ENCODE data around the gene DCAF10.
"Not testable (repeated sequence)": the region's sequence is repeated elsewhere in the genome, so short reads cannot be mapped to it uniquely, and the experiment has no call there.

DCAF10 gene

DNA sequence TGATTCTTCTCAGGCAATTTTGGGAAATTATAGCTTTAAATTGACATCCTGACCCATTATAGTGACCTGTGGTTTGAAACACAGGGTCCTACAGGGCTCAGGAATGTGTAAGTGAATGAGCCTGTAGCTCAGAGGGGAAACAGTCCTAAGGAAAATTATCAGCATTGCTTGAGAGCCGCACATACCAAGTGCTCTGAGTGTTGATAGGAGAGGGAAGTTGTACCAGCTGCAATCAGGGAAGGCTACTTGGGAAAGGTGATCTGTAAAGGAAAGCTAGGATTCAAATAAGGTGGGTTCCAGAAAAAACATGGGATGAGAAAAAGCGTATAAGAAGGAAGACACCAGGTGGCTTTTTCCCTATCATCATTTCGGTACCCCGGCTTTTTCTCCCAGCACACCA, 107.7 kb downstream of the DCAF10 start:
- H3K4me1 ChIP-seq: peaks cover 10 to 41% (median 24%) of the 10 kb centered on the region in 10 experiments
- peak overlapping the region in 9 of 11 experiments; percentile 15 to 75 (median 69); a peak in 14 of 22 replicates for H3K4me2 ChIP-seq
- H3K36me3 ChIP-seq: no peaks in the 10 kb centered on the region
- no peak for TF ChIP-seq Cebpa-rat (IDR thresholded peaks at IDR 0.05)
- H4K20me1 ChIP-seq: peaks cover 0 to 5% (median 0%) of the 10 kb centered on the region in 11 experiments; a peak in 3 of 22 replicates
- H3K9me3 ChIP-seq (replicated peaks in 1 of 11): no peaks in the 10 kb centered on the region
- H3K9ac ChIP-seq: peak overlapping the region in 3 of 11 experiments; percentile 4 to 36 (median 19); a peak in 2 of 22 replicates
- no peak overlapping the region for H3K4me3 ChIP-seq
- no peaks in the 10 kb centered on the region for H3K27me3 ChIP-seq
- H3K27ac ChIP-seq: peak overlapping the region in 6 of 11 experiments; percentile 0 to 69 (median 46); a peak in 8 of 22 replicates

DNA sequence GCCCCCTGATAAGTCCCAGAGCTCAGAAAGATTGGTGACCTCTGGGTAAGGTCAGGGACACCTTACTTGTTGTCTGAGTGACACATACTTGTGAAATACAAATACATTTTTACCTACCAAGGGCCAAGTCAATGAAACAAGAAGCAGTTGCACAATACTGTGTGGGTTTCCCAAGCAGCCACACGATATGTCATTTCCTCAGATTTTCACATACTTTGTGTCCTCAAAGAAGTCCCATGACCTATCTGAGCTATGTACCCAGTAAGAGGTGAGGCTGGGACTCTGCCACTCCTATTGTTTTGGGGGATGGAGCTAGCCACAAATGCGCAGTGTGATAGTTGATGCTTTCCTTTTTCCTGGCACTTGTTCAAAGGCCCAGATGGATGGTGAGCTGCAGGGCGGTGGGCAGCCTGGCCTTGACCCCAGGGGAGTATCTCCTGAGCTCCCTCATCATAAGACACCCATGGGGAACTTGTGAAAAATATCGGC, 108.1 kb downstream of the DCAF10 start:
- H4K20me1 ChIP-seq: peaks cover 0 to under 1% (median 0%) of the 10 kb centered on the region in 11 experiments; a peak in 1 of 22 replicates
- TF ChIP-seq Cebpa-rat (IDR thresholded peaks at IDR 0.05): peak in 10 of 11 experiments; percentile 22 to 85 (median 68); a peak in 17 of 22 replicates
- H3K4me3 ChIP-seq: no peak overlapping the region
- H3K27ac ChIP-seq: peak overlapping the region in 8 of 11 experiments; percentile 3 to 69 (median 42); a peak in 13 of 22 replicates
- H3K36me3 ChIP-seq: no peaks in the 10 kb centered on the region
- no peaks in the 10 kb centered on the region for H3K27me3 ChIP-seq
- H3K9ac ChIP-seq: peak overlapping the region in 2 of 11 experiments; percentile 30 to 36; a peak in 3 of 22 replicates
- peak overlapping the region in 9 of 11 experiments; percentile 15 to 75 (median 69); a peak in 15 of 22 replicates for H3K4me2 ChIP-seq
- peaks cover 10 to 42% (median 25%) of the 10 kb centered on the region in 10 experiments for H3K4me1 ChIP-seq
- H3K9me3 ChIP-seq (replicated peaks in 1 of 11): no peaks in the 10 kb centered on the region

DNA sequence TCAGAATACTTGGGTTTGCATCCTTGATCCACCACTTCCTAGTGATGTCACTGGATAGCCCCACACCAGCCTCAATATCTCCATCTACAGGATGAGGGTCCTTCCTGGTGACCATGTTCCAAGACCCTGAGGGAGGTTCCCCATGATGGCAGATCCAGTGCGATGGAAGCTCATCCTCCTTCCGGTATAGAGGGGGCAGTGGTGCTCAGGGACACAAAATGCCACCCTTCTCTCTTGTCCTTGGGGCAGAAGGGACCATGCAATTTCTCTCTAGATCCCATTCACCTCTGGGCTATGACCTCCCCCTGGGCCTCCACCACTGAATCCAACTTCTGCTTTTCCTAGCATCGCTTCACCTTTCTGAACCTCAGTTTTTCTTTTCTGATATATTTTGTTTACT, 108.7 kb downstream of the DCAF10 start:
- H4K20me1 ChIP-seq: no peaks in the 10 kb centered on the region
- peak overlapping the region in 9 of 11 experiments; percentile 15 to 75 (median 69); a peak in 13 of 22 replicates for H3K4me2 ChIP-seq

DNA sequence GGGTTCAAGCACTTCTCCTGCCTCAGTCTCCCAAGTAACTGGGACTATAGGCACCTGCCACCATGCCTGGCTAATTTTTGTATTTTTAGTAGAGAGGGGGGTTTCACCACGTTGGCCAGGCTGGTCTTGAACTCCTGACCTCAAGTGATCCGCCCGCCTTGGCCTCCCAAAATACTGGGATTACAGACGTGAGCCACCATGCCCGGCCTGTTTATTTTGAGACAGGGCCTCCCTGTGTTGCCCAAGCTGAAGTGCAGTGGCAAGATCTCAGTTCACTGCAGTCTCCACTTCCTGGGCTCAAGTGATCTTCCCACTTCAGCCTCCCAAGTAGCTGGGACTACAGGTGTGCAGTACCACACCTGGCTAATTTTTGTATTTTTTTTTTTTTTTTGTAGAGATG, 109.2 kb downstream of the DCAF10 start:
- not testable (repeated sequence) for H3K9me3 ChIP-seq (replicated peaks in 1 of 11)

More for the DNA sequence above, 108.7 kb downstream of the DCAF10 start:
- H3K27me3 ChIP-seq: no peaks in the 10 kb centered on the region
- peak overlapping the region in 1 of 11 experiments; percentile 30; a peak in 2 of 22 replicates for H3K9ac ChIP-seq
- H3K36me3 ChIP-seq: no peaks in the 10 kb centered on the region
- H3K27ac ChIP-seq: peak overlapping the region in 7 of 11 experiments; percentile 22 to 69 (median 45); a peak in 12 of 22 replicates
- no peaks in the 10 kb centered on the region for H3K9me3 ChIP-seq (replicated peaks in 1 of 11)
- H3K4me3 ChIP-seq: no peak overlapping the region
- H3K4me1 ChIP-seq: peaks cover 9 to 44% (median 25%) of the 10 kb centered on the region in 10 experiments
- TF ChIP-seq Cebpa-rat (IDR thresholded peaks at IDR 0.05): no peak

GRCh38 chr9:37910271-37910670, 109.7 kb downstream of the DCAF10 start:
- peaks cover 0 to 35% (median 16%) of the 10 kb centered on the region in 10 experiments; a peak in 19 of 20 replicates for H3K4me1 ChIP-seq
- TF ChIP-seq Cebpa-rat (IDR thresholded peaks at IDR 0.05): no peak
- H4K20me1 ChIP-seq: no peaks in the 10 kb centered on the region

More for the DNA sequence above, 109.2 kb downstream of the DCAF10 start:
- not testable (repeated sequence) for H3K27ac ChIP-seq, H3K4me3 ChIP-seq, H3K27me3 ChIP-seq, H4K20me1 ChIP-seq, H3K36me3 ChIP-seq, H3K9ac ChIP-seq
- Histone ChIP-seq H3K4me1 (peaks cover 4 to 39% (median 20%) of the 10 kb centered on the region in 10 experiments), H3K4me2 (peak overlapping the region in 1 of 11 experiments; percentile 69; a peak in 1 of 22 replicates)

GRCh38 chr9:37911271-37911681, 110.7 kb downstream of the DCAF10 start:
- Histone ChIP-seq H3K4me3 (no peak overlapping the region), H3K9me3 (replicated peaks in 1 of 11) (no peaks in the 10 kb centered on the region), H3K4me1 (peaks cover 0 to 35% (median 15%) of the 10 kb centered on the region in 10 experiments; a peak in 18 of 20 replicates), H3K27ac (peak overlapping the region in 1 of 11 experiments; percentile 19; a peak in 1 of 22 replicates), H3K27me3 (no peaks in the 10 kb centered on the region), H3K9ac (peak overlapping the region in 2 of 11 experiments; percentile 12 to 29; a peak in 1 of 22 replicates), H3K36me3 (no peaks in the 10 kb centered on the region), H4K20me1 (no peaks in the 10 kb centered on the region), H3K4me2 (peak overlapping the region in 3 of 11 experiments; percentile 15 to 30 (median 24); a peak in 3 of 22 replicates)
- no peak for TF ChIP-seq Cebpa-rat (IDR thresholded peaks at IDR 0.05)

More at GRCh38 chr9:37910271-37910670, 109.7 kb downstream of the DCAF10 start:
- H3K27me3 ChIP-seq: no peaks in the 10 kb centered on the region
- H3K9me3 ChIP-seq (replicated peaks in 1 of 11): no peaks in the 10 kb centered on the region
- no peak overlapping the region for H3K27ac ChIP-seq
- H3K36me3 ChIP-seq: no peaks in the 10 kb centered on the region
- H3K4me2 ChIP-seq: no peak overlapping the region
- no peak overlapping the region for H3K4me3 ChIP-seq
- H3K9ac ChIP-seq: no peak overlapping the region

- Histone ChIP-seq H3K4me2 (peak overlapping the region in 3 of 11 experiments; percentile 26 to 49 (median 40); a peak in 3 of 22 replicates), H3K27me3 (no peaks in the 10 kb centered on the region), H3K36me3 (no peaks in the 10 kb centered on the region), H3K4me1 (peaks cover 0 to 38% (median 15%) of the 10 kb centered on the region in 10 experiments; a peak in 18 of 20 replicates), H3K4me3 (no peak overlapping the region), H3K27ac (peak overlapping the region in 2 of 11 experiments; percentile 41 to 42; a peak in 1 of 22 replicates), H3K9ac (no peak overlapping the region), H3K9me3 (replicated peaks in 1 of 11) (no peaks in the 10 kb centered on the region), H4K20me1 (no peaks in the 10 kb centered on the region)
- TF ChIP-seq Cebpa-rat (IDR thresholded peaks at IDR 0.05): no peak
Measured at GRCh38 chr9:37913480-37914153, 113.0 kb downstream of the DCAF10 start.

- H3K4me2 ChIP-seq: no peak overlapping the region
- no peaks in the 10 kb centered on the region for H4K20me1 ChIP-seq
- no peaks in the 10 kb centered on the region for H3K36me3 ChIP-seq
- H3K4me3 ChIP-seq: no peak overlapping the region
- H3K9me3 ChIP-seq (replicated peaks in 1 of 11): no peaks in the 10 kb centered on the region
- H3K27me3 ChIP-seq: no peaks in the 10 kb centered on the region
- H3K27ac ChIP-seq: no peak overlapping the region
- H3K9ac ChIP-seq: no peak overlapping the region
- H3K4me1 ChIP-seq: peaks cover 0 to 33% (median 11%) of the 10 kb centered on the region in 10 experiments; a peak in 14 of 20 replicates
- no peak for TF ChIP-seq Cebpa-rat (IDR thresholded peaks at IDR 0.05)
Measured at GRCh38 chr9:37914154-37914551, 113.6 kb downstream of the DCAF10 start.

GRCh38 chr9:37914701-37915358, 114.2 kb downstream of the DCAF10 start:
- Histone ChIP-seq H3K9me3 (replicated peaks in 1 of 11) (no peaks in the 10 kb centered on the region), H3K36me3 (no peaks in the 10 kb centered on the region), H3K4me1 (peaks cover 0 to 28% (median 9%) of the 10 kb centered on the region in 10 experiments; a peak in 13 of 20 replicates), H3K9ac (no peak overlapping the region), H3K27me3 (no peaks in the 10 kb centered on the region), H3K27ac (no peak overlapping the region), H3K4me3 (no peak overlapping the region), H3K4me2 (no peak overlapping the region), H4K20me1 (no peaks in the 10 kb centered on the region)
- TF ChIP-seq Cebpa-rat (IDR thresholded peaks at IDR 0.05): no peak
